ENCODE results near the gene IDE.

DNA sequence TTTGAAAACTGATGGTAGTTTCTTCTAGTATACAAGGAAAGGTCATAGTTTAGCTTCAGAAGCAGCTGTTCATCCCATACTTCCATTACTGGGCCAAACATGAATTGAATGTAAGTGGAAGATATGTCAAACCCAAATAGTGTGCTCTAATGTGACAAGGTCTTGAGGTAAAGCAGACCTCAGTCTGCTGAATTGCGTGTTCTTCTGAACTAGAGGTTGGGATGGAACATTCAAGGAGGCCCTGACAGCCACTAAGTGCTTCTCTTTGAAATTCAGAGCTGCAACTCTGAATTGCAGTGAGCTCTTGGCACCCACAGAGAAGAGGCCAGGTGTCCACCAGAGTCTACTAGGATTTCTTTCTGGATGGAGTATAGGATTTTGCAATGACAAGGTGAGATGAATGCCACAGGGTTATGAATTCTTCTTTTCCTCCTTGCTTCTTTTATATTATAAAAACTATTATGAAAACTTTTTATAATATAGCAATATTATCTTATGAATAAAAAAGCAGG is 98.5 kb downstream of the IDE start:
- TF ChIP-seq, protein P1, sequence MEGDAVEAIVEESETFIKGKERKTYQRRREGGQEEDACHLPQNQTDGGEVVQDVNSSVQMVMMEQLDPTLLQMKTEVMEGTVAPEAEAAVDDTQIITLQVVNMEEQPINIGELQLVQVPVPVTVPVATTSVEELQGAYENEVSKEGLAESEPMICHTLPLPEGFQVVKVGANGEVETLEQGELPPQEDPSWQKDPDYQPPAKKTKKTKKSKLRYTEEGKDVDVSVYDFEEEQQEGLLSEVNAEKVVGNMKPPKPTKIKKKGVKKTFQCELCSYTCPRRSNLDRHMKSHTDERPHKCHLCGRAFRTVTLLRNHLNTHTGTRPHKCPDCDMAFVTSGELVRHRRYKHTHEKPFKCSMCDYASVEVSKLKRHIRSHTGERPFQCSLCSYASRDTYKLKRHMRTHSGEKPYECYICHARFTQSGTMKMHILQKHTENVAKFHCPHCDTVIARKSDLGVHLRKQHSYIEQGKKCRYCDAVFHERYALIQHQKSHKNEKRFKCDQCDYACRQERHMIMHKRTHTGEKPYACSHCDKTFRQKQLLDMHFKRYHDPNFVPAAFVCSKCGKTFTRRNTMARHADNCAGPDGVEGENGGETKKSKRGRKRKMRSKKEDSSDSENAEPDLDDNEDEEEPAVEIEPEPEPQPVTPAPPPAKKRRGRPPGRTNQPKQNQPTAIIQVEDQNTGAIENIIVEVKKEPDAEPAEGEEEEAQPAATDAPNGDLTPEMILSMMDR (IDR thresholded peaks at IDR 0.05): no peak
- TF ChIP-seq POLR2A (IDR thresholded peaks at IDR 0.05): no peak

All from tibial nerve (tissue), 3 donors.